ENCODE data around the gene XYLT1. TPM values are rescaled to one million over a fixed set of nuclear protein-coding genes. Genes with fewer than 3 reads are reported as not detected.

Gene XYLT1
- total RNA-seq, 1 experiment from 2014 or later = 14.5 TPM

DNA sequence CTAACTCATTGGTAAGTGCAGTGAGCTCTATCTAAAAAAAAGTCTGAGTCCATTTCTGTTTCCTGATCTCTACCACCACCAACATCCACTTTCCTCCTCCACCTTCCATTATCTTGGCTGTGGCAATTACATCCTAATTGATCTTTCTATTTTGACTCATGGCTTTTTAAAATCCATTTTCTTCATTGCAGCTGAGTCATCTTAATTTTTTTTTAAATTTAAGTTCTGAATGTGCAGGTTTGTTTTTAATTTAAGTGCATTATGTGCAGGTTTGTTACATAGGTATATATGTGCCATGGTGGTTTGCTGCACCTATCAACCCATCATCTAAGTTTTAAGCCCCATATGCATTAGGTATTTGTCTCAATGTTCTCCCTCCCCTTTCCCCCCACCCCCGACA, 390.7 kb downstream of the XYLT1 start:
- Histone ChIP-seq H4K8ac (replicated peaks; ENCODE audit: insufficient read length, low read depth, low read length) (no peak overlapping the region), H2BK20ac (ENCODE audit: low read depth, low read length, poor library complexity, severe bottlenecking) (no peak overlapping the region), H3K23ac (ENCODE audit: insufficient read length, low read depth, low read length) (no peak overlapping the region), H2BK15ac (ENCODE audit: low read depth, low read length) (no peak overlapping the region), H3K18ac (ENCODE audit: insufficient read length, low read depth, low read length) (no peak overlapping the region), H2BK120ac (ENCODE audit: low read depth, low read length, poor library complexity, severe bottlenecking) (no peak overlapping the region), H3K9ac (ENCODE audit: extremely low read depth, insufficient read length, low read length) (no peak overlapping the region), H3K4ac (ENCODE audit: low read depth, low read length) (no peak overlapping the region), H3K27ac (ENCODE audit: insufficient read length, low read depth, low read length) (no peak overlapping the region), H3K9me3 (ENCODE audit: control insufficient read depth, low read depth, low read length) (no peaks in the 10 kb centered on the region), H2BK12ac (ENCODE audit: insufficient read length, low read depth, low read length) (no peak overlapping the region), H3T11ph (ENCODE audit: low read length) (no peak overlapping the region), H4K5ac (ENCODE audit: insufficient read length, low read depth, low read length) (no peak overlapping the region), H3K56ac (ENCODE audit: insufficient read length, low read depth, low read length) (no peak overlapping the region), H3K27me3 (ENCODE audit: insufficient read depth, low read length) (no peaks in the 10 kb centered on the region), H3K4me1 (ENCODE audit: insufficient read depth, low read length) (peaks cover 16% of the 10 kb centered on the region; the same call in 1 of the 2 replicates), H4K91ac (ENCODE audit: insufficient read length, low read depth, low read length) (no peak overlapping the region), H2BK5ac (ENCODE audit: insufficient read length, low read length) (no peak overlapping the region), H3K14ac (ENCODE audit: insufficient read depth, low read length) (no peak overlapping the region), H3K79me2 (ENCODE audit: insufficient read depth, low read length) (no peaks in the 10 kb centered on the region), H3K79me1 (ENCODE audit: insufficient read depth, low read depth, low read length, poor library complexity, severe bottlenecking) (no peaks in the 10 kb centered on the region), H4K20me1 (ENCODE audit: control insufficient read depth, insufficient read depth, insufficient read length) (no peaks in the 10 kb centered on the region), H2AFZ (ENCODE audit: low read length) (no peak overlapping the region), H3K4me2 (ENCODE audit: insufficient read depth, insufficient read length, low read length) (no peak overlapping the region), H3K23me2 (ENCODE audit: insufficient read length, low read depth, low read length, poor library complexity, severe bottlenecking) (no peaks in the 10 kb centered on the region), H2AK5ac (ENCODE audit: insufficient read length, low read length) (no peak overlapping the region)
- Mint-ChIP-seq H3K9me3 (peaks cover 16 to 23% of the 10 kb centered on the region in 2 experiments), H3K27ac (no peak overlapping the region), H3K4me1 (peaks cover 60 to 67% of the 10 kb centered on the region in 2 experiments), H3K4me3 (no peak overlapping the region), H3K27me3 (ENCODE audit: low read depth) (peaks cover 6% of the 10 kb centered on the region; the same call in 1 of the 2 replicates), H3K36me3 (ENCODE audit: insufficient read depth in 1 of 3, low read depth in 3 of 3) (peaks cover 7 to 12% (median 7%) of the 10 kb centered on the region in 3 experiments)
- no CpG with 5 or more reads among the region's 1 CpG for WGBS (ENCODE audit: extremely low coverage, insufficient read length, low lambda C conversion rate)
- DNase-seq = no peak
- TF ChIP-seq, protein P1, sequence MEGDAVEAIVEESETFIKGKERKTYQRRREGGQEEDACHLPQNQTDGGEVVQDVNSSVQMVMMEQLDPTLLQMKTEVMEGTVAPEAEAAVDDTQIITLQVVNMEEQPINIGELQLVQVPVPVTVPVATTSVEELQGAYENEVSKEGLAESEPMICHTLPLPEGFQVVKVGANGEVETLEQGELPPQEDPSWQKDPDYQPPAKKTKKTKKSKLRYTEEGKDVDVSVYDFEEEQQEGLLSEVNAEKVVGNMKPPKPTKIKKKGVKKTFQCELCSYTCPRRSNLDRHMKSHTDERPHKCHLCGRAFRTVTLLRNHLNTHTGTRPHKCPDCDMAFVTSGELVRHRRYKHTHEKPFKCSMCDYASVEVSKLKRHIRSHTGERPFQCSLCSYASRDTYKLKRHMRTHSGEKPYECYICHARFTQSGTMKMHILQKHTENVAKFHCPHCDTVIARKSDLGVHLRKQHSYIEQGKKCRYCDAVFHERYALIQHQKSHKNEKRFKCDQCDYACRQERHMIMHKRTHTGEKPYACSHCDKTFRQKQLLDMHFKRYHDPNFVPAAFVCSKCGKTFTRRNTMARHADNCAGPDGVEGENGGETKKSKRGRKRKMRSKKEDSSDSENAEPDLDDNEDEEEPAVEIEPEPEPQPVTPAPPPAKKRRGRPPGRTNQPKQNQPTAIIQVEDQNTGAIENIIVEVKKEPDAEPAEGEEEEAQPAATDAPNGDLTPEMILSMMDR (conservative IDR thresholded peaks at IDR 0.05) = no peak

All from H9 (cell line).